HG02678 (cell line): ENCODE results near the gene HIVEP3.
"Not testable (repeated sequence)": the region's sequence is repeated elsewhere in the genome, so short reads cannot be mapped to it uniquely, and the experiment has no call there.

Experiments
- ATAC-seq: cut with Tn5 transposase; IDR thresholded peaks from one replicate; pipeline ENCODE4 v1.9.1; 2021; ENCODE audit warnings: mild to moderate bottlenecking, moderate library complexity; ENCODE audit not compliant: unreplicated experiment

HIVEP3 gene

GRCh38 chr1:41698916-41699860 lies 219.5 kb downstream of the HIVEP3 start:
- peak; percentile 50 for ATAC-seq

GRCh38 chr1:41696381-41696780 lies 222.3 kb downstream of the HIVEP3 start:
- ATAC-seq, result no peak

- no peak for ATAC-seq
Observed at GRCh38 chr1:41695118-41695745, 223.5 kb downstream of the HIVEP3 start.

GRCh38 chr1:41691966-41692365 lies 226.8 kb downstream of the HIVEP3 start:
- not testable (repeated sequence) for ATAC-seq

- ATAC-seq, result no peak
Observed at GRCh38 chr1:41691424-41691823, 227.3 kb downstream of the HIVEP3 start.

GRCh38 chr1:41690331-41690730 lies 228.4 kb downstream of the HIVEP3 start:
- no peak for ATAC-seq

GRCh38 chr1:41689558-41689981 lies 229.2 kb downstream of the HIVEP3 start:
- no peak for ATAC-seq

GRCh38 chr1:41689139-41689538 lies 229.6 kb downstream of the HIVEP3 start:
- ATAC-seq, result no peak

GRCh38 chr1:41687007-41687406 lies 231.7 kb downstream of the HIVEP3 start:
- ATAC-seq, result no peak

GRCh38 chr1:41683681-41684500 lies 234.8 kb downstream of the HIVEP3 start:
- ATAC-seq, result no peak

- ATAC-seq, result no peak
Observed at GRCh38 chr1:41682845-41683625, 235.7 kb downstream of the HIVEP3 start.

- no peak for ATAC-seq
Observed at GRCh38 chr1:41682149-41682548, 236.6 kb downstream of the HIVEP3 start.

GRCh38 chr1:41681331-41682098 lies 237.2 kb downstream of the HIVEP3 start:
- no peak for ATAC-seq

GRCh38 chr1:41679994-41680393 lies 238.7 kb downstream of the HIVEP3 start:
- no peak for ATAC-seq

GRCh38 chr1:41679531-41679930 lies 239.2 kb downstream of the HIVEP3 start:
- ATAC-seq, result no peak

GRCh38 chr1:41678111-41678878 lies 240.4 kb downstream of the HIVEP3 start:
- ATAC-seq, result no peak

- no peak for ATAC-seq
Observed at GRCh38 chr1:41677620-41678019, 241.1 kb downstream of the HIVEP3 start.

- no peak for ATAC-seq
Observed at GRCh38 chr1:41675401-41675800, 243.3 kb downstream of the HIVEP3 start.

GRCh38 chr1:41674522-41674921 lies 244.2 kb downstream of the HIVEP3 start:
- ATAC-seq, result no peak
